ENCODE results near the gene MAGEL2.
"Not testable (repeated sequence)": the region's sequence is repeated elsewhere in the genome, so short reads cannot be mapped to it uniquely, and the experiment has no call there.

The MAGEL2 gene

DNA sequence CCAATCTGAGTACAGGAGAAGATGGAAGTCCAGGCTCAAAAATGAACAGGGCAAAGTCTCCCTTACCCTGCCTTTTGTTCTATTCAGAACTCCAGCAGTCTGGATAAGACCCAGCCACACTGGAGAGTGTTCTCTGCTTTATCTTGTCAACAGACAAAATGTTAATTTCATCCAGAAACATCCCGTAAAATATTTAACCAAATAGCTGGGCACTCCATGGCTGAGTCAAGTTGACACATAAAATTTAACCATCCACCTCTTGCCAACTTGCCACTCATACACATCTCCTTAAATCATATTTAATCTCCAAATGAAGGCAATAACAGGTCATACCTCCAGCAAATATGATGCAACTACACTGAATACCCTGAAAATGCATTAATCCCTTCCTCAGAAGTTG, 48.6 kb downstream of the MAGEL2 start:
- Histone ChIP-seq H3K4ac (ENCODE audit: low read depth, low read length) (no peak overlapping the region), H3K56ac (ENCODE audit: low read length) (no peak overlapping the region), H3K4me1 (ENCODE audit: control insufficient read depth, low read depth, low read length) (no peaks in the 10 kb centered on the region), H3K79me2 (ENCODE audit: control insufficient read depth, insufficient read depth, low read length) (no peaks in the 10 kb centered on the region), H3K9ac (ENCODE audit: low read length) (no peak overlapping the region), H2BK5ac (ENCODE audit: low read length) (no peak overlapping the region), H3K79me1 (ENCODE audit: low read length) (no peaks in the 10 kb centered on the region), H3K36me3 (ENCODE audit: control insufficient read depth, insufficient read depth, low read length) (no peaks in the 10 kb centered on the region), H4K8ac (ENCODE audit: low read depth, low read length) (no peak overlapping the region), H4K5ac (ENCODE audit: low read length) (no peak overlapping the region), H3K27ac (ENCODE audit: low read depth, low read length) (no peak overlapping the region), H2AK5ac (ENCODE audit: low read length) (no peak overlapping the region), H3K23ac (ENCODE audit: low read length) (no peak overlapping the region), H3K18ac (ENCODE audit: low read length) (no peak overlapping the region), H2BK120ac (ENCODE audit: low read depth, low read length) (no peak overlapping the region), H3K4me2 (ENCODE audit: low read length) (no peak overlapping the region), H3K4me3 (ENCODE audit: low read length) (no peak overlapping the region), H2BK15ac (replicated peaks; ENCODE audit: low read depth) (no peak overlapping the region), H3K27me3 (ENCODE audit: insufficient read depth, low read length, poor library complexity) (no peaks in the 10 kb centered on the region)
- no peak for DNase-seq
- WGBS (ENCODE audit: extremely low coverage, insufficient coverage, low lambda C conversion rate) = no CpG with 5 or more reads among the region's 1 CpG

- not testable (repeated sequence) for H3K56ac ChIP-seq (ENCODE audit: low read length); H2BK5ac ChIP-seq (ENCODE audit: low read length); H3K18ac ChIP-seq (ENCODE audit: low read length); H4K5ac ChIP-seq (ENCODE audit: low read length); H3K36me3 ChIP-seq (ENCODE audit: control insufficient read depth, insufficient read depth, low read length); H3K4me3 ChIP-seq (ENCODE audit: low read length); H3K27me3 ChIP-seq (ENCODE audit: insufficient read depth, low read length, poor library complexity); DNase-seq; H4K8ac ChIP-seq (ENCODE audit: low read depth, low read length); H3K79me2 ChIP-seq (ENCODE audit: control insufficient read depth, insufficient read depth, low read length); H3K4ac ChIP-seq (ENCODE audit: low read depth, low read length); H2BK120ac ChIP-seq (ENCODE audit: low read depth, low read length); H3K9ac ChIP-seq (ENCODE audit: low read length); H3K23ac ChIP-seq (ENCODE audit: low read length); H3K79me1 ChIP-seq (ENCODE audit: low read length); H2AK5ac ChIP-seq (ENCODE audit: low read length); H3K4me1 ChIP-seq (ENCODE audit: control insufficient read depth, low read depth, low read length); H3K4me2 ChIP-seq (ENCODE audit: low read length); H3K27ac ChIP-seq (ENCODE audit: low read depth, low read length); H2BK15ac ChIP-seq (replicated peaks; ENCODE audit: low read depth)
- WGBS (ENCODE audit: extremely low coverage, insufficient coverage, low lambda C conversion rate) = no CpG with 5 or more reads among the region's 14 CpGs
Observed at GRCh38 chr15:23597278-23597677, 50.4 kb downstream of the MAGEL2 start.

DNA sequence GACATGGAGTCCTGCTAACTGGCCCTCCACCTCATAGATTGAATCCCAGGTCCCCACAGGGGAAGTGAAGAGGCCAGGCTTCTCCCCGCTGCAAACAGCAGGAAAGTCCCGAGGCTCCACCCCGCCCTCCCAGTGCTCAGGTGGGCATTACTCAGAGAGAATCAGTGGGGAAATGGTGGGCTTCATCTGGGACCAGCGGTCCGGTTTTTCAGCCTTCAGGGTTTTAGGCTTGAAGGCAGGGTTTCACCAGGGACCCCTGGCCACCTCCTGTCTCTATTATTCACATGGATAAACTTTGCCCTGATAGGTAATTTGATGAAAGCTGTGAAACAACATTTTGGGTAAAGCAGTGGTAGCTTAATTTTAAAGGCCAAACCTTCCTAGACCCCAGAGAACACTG, 50.9 kb downstream of the MAGEL2 start:
- Histone ChIP-seq H2BK120ac (ENCODE audit: low read depth, low read length) (no peak overlapping the region), H3K9ac (ENCODE audit: low read length) (no peak overlapping the region), H2BK15ac (replicated peaks; ENCODE audit: low read depth) (no peak overlapping the region), H3K79me1 (ENCODE audit: low read length) (no peaks in the 10 kb centered on the region), H3K27ac (ENCODE audit: low read depth, low read length) (no peak overlapping the region), H3K79me2 (ENCODE audit: control insufficient read depth, insufficient read depth, low read length) (no peaks in the 10 kb centered on the region), H4K5ac (ENCODE audit: low read length) (no peak overlapping the region), H2AK5ac (ENCODE audit: low read length) (no peak overlapping the region), H3K36me3 (ENCODE audit: control insufficient read depth, insufficient read depth, low read length) (no peaks in the 10 kb centered on the region), H2BK5ac (ENCODE audit: low read length) (no peak overlapping the region), H3K23ac (ENCODE audit: low read length) (no peak overlapping the region), H3K4me2 (ENCODE audit: low read length) (no peak overlapping the region), H3K4me1 (ENCODE audit: control insufficient read depth, low read depth, low read length) (no peaks in the 10 kb centered on the region), H3K4ac (ENCODE audit: low read depth, low read length) (no peak overlapping the region), H3K56ac (ENCODE audit: low read length) (no peak overlapping the region), H4K8ac (ENCODE audit: low read depth, low read length) (no peak overlapping the region), H3K4me3 (ENCODE audit: low read length) (no peak overlapping the region), H3K27me3 (ENCODE audit: insufficient read depth, low read length, poor library complexity) (no peaks in the 10 kb centered on the region), H3K18ac (ENCODE audit: low read length) (no peak overlapping the region)
- no peak for DNase-seq
- WGBS (ENCODE audit: extremely low coverage, insufficient coverage, low lambda C conversion rate) = no CpG with 5 or more reads among the region's 5 CpGs

DNA sequence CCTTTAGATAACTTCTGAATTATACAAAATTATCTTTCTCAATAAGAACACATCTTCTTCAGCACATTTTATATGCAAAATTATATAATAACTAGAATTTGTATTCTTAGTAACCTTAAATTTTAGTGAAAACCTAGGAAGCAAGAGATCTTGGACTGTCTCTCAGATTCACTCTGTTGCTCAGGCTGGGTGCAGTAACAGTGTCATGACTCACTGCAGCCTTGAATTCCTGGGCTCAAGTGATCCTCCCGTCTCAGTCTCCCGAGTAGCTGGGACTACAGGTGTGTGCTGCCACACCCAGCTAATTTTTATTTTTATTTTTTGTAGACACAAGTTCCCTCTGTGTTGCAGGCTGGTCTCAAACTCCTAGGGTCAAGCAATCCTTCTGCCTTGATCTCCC, 52.3 kb downstream of the MAGEL2 start:
- Histone ChIP-seq H2BK120ac (ENCODE audit: low read depth, low read length) (no peak overlapping the region), H4K5ac (ENCODE audit: low read length) (no peak overlapping the region), H3K27me3 (ENCODE audit: insufficient read depth, low read length, poor library complexity) (no peaks in the 10 kb centered on the region), H3K79me2 (ENCODE audit: control insufficient read depth, insufficient read depth, low read length) (no peaks in the 10 kb centered on the region), H3K23ac (ENCODE audit: low read length) (no peak overlapping the region), H3K4me1 (ENCODE audit: control insufficient read depth, low read depth, low read length) (no peaks in the 10 kb centered on the region), H2BK15ac (replicated peaks; ENCODE audit: low read depth) (no peak overlapping the region), H3K79me1 (ENCODE audit: low read length) (no peaks in the 10 kb centered on the region), H3K4me2 (ENCODE audit: low read length) (no peak overlapping the region), H2AK5ac (ENCODE audit: low read length) (no peak overlapping the region), H3K27ac (ENCODE audit: low read depth, low read length) (no peak overlapping the region), H3K56ac (ENCODE audit: low read length) (no peak overlapping the region), H3K4ac (ENCODE audit: low read depth, low read length) (no peak overlapping the region), H3K36me3 (ENCODE audit: control insufficient read depth, insufficient read depth, low read length) (no peaks in the 10 kb centered on the region), H3K9ac (ENCODE audit: low read length) (no peak overlapping the region), H4K8ac (ENCODE audit: low read depth, low read length) (no peak overlapping the region), H3K18ac (ENCODE audit: low read length) (no peak overlapping the region), H2BK5ac (ENCODE audit: low read length) (no peak overlapping the region), H3K4me3 (ENCODE audit: low read length) (no peak overlapping the region)
- WGBS (ENCODE audit: extremely low coverage, insufficient coverage, low lambda C conversion rate) = no CpG with 5 or more reads among the region's 2 CpGs
- no peak for DNase-seq

DNA sequence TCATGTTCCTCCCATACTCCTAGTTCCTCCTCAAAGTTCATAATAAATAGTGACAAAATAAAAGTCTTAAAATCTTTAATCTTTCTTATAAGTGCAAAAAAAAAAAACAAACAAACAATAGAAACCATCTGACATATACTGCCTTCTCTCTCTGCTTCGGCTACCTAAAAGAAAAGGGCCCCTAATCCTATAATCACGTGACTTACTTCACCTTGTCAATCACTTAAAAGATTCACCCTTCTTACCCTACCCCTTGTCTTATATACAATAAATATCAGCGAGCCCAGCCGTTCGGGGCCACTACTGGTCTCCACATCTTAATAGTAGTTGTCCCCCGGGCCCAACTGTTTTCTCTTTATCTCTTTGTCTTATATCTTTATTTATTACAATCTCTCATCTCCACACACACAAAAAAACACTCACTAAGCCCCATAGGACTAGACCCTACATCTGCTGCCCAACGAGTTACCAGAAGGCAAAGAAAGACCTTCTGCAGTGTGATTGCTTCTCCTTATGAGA, 53.4 kb downstream of the MAGEL2 start:
- Histone ChIP-seq H3K79me2 (ENCODE audit: control insufficient read depth, insufficient read depth, low read length) (no peaks in the 10 kb centered on the region), H4K5ac (ENCODE audit: low read length) (no peak overlapping the region), H3K27me3 (ENCODE audit: insufficient read depth, low read length, poor library complexity) (no peaks in the 10 kb centered on the region), H2BK120ac (ENCODE audit: low read depth, low read length) (no peak overlapping the region), H4K8ac (ENCODE audit: low read depth, low read length) (no peak overlapping the region), H3K18ac (ENCODE audit: low read length) (no peak overlapping the region), H3K4me2 (ENCODE audit: low read length) (no peak overlapping the region), H3K23ac (ENCODE audit: low read length) (no peak overlapping the region), H3K56ac (ENCODE audit: low read length) (no peak overlapping the region), H2BK15ac (replicated peaks; ENCODE audit: low read depth) (no peak overlapping the region), H3K9ac (ENCODE audit: low read length) (no peak overlapping the region), H3K4me3 (ENCODE audit: low read length) (no peak overlapping the region), H3K27ac (ENCODE audit: low read depth, low read length) (no peak overlapping the region), H3K4ac (ENCODE audit: low read depth, low read length) (no peak overlapping the region), H3K4me1 (ENCODE audit: control insufficient read depth, low read depth, low read length) (no peaks in the 10 kb centered on the region), H3K36me3 (ENCODE audit: control insufficient read depth, insufficient read depth, low read length) (no peaks in the 10 kb centered on the region), H2BK5ac (ENCODE audit: low read length) (no peak overlapping the region), H2AK5ac (ENCODE audit: low read length) (no peak overlapping the region), H3K79me1 (ENCODE audit: low read length) (no peaks in the 10 kb centered on the region)
- WGBS (ENCODE audit: extremely low coverage, insufficient coverage, low lambda C conversion rate) = no CpG with 5 or more reads among the region's 7 CpGs
- no peak for DNase-seq

Measured in mesendoderm (in vitro differentiated cells).